ENCODE data around the gene RALGPS1. TPM values are rescaled to one million over a fixed set of nuclear protein-coding genes. Genes with fewer than 3 reads are reported as not detected.

The RALGPS1 gene
- total and polyA plus RNA-seq, 2 donors (not counting 1 experiment from before 2014, with no cell fraction given): 19.7 to 39.9 TPM

DNA sequence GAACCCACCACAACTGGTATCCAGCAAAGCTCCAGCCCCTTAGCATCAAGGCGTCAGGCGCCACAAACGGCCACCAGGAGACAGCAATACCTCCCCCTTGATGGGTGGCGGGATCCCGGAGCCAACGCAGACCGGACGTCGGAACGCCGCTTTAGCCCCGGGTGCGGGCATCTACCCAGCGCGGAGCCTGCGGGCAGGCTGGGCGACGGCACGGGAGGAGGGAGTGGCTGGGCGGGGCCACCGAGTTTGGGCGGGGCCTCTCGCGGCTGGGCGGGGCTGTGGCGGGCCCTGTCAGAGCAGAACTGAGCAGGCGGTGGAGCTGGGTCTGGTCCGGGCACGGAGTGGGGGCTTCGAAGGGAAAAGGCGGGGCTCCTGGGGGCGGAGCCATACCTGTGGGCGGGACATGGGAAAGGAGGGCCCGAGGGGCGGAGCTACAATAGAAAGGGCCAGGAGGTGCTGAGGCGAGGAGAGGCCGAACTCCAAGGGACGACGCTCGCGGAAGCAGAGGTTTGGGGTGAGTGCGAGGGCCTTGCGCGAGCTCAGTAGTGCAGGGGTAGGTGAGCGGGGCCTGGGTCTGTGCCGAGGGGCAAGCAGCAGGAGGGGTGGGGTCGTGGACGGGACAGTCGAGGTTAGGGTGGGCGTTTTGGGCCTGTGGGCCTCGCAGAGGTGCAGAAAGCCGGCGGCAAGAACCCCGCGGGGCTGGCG, 309.7 kb downstream of the RALGPS1 start:
- no peaks in the 10 kb centered on the region for H4K20me1 ChIP-seq (ENCODE audit: control insufficient read depth, insufficient read depth, low read length, poor library complexity, severe bottlenecking)
- ATAC-seq (ENCODE audit: low read depth) (peak; percentile 73), DNase-seq (peak; percentile 94)
- H3K27me3 ChIP-seq (replicated peaks in 1 of 4; ENCODE audit: control extremely low read depth in 1 of 4, control insufficient read depth in 3 of 4, insufficient read depth in 4 of 4, low read length in 3 of 4): peaks cover 0 to 9% (median 3%) of the 10 kb centered on the region in 4 experiments
- no peaks in the 10 kb centered on the region for H3K36me3 ChIP-seq (replicated peaks in 1 of 2; ENCODE audit: control extremely low read depth in 1 of 2, control insufficient read depth in 1 of 2, extremely low read depth in 1 of 2, insufficient read depth in 2 of 2, low read length in 1 of 2)
- Mint-ChIP-seq H3K27ac (peak overlapping the region; percentile 95), H3K4me3 (peak overlapping the region; percentile 93), H3K4me1 (peaks cover 43% of the 10 kb centered on the region), H3K9me3 (ENCODE audit: insufficient read depth) (no peaks in the 10 kb centered on the region), H3K27me3 (peaks cover 4% of the 10 kb centered on the region)
- 3% methylated on average over 56 of the region's 56 CpGs for WGBS (ENCODE audit: insufficient coverage)
- ChIA-PET POLR2A (interaction anchor here (0.6 to 3.0 kb wide), 10 partner anchors 10 to 1052 kb away, joined by 3 to 19 read pairs (median 4); partner anchors contain the start of genes GOLGA2, LRSAM1, RPL12 and SLC2A8), CTCF (interaction anchor here (0.8 to 5.1 kb wide), 4 partner anchors 10 to 173 kb away, joined by 3 to 30 read pairs (median 14); partner anchors contain the start of gene SLC2A8)
- H3K9me3 ChIP-seq (ENCODE audit: control extremely low read depth in 1 of 3, control insufficient read depth in 2 of 3, insufficient read depth in 1 of 3, low read length in 2 of 3): peaks cover 0 to 3% (median 0%) of the 10 kb centered on the region in 3 donors
- H3K4me3 ChIP-seq (ENCODE audit: control extremely low read depth in 1 of 5, extremely low read depth in 1 of 5, insufficient read depth in 1 of 5, low read depth in 2 of 5, low read length in 4 of 5): peak overlapping the region in 4 of 5 experiments; percentile 39 to 75 (median 52)
- peaks cover 21 to 33% of the 10 kb centered on the region in 2 donors for H3K4me1 ChIP-seq (ENCODE audit: control insufficient read depth in 2 of 2, insufficient read depth in 2 of 2, low read length in 2 of 2)
- TF ChIP-seq EZH2 (IDR thresholded peaks at IDR 0.05; ENCODE audit: borderline replicate concordance, insufficient read depth, low read depth, low read length, poor library complexity, severe bottlenecking) (no peak), CTCF (IDR thresholded peaks at IDR 0.05) (no peak)
- H3K4me2 ChIP-seq (replicated peaks; ENCODE audit: low read depth, low read length, poor library complexity, severe bottlenecking): peak overlapping the region; percentile 100
- H3K9ac ChIP-seq (ENCODE audit: low read length): peak overlapping the region; percentile 69
- intact Hi-C loops (cut with micrococcal nuclease): loop anchor here (1.0 to 2.0 kb wide), 4 partner anchors 58 to 692 kb away; partner anchors contain the start of genes LRSAM1, RPL12, ST6GALNAC4 and TTC16
- peak overlapping the region; percentile 85 for H2AFZ ChIP-seq (ENCODE audit: insufficient read depth, low read depth, low read length, poor library complexity, severe bottlenecking)
- peak overlapping the region in 1 of 2 donors; percentile 39 for H3K27ac ChIP-seq (ENCODE audit: low read length in 2 of 2)
- H3K79me2 ChIP-seq (ENCODE audit: control insufficient read depth, insufficient read depth, low read length): no peaks in the 10 kb centered on the region

Data from B cell (primary cell).